A673 (cell line): ENCODE data around the gene ZNF740. TPM values are rescaled to one million over a fixed set of nuclear protein-coding genes. Genes with fewer than 3 reads are reported as not detected.

Experiments
- BruUV-seq: library from RNA; stranded (reverse); fragments of 400-500 nt; replicated peaks from 2 replicates; lab custom pipeline; 2021; lab: Mats Ljungman, UMichigan
- CTCF ChIA-PET: fragments of 300-600 bp; sonication (Branson Sonifier 250); formaldehyde crosslinking; loops from one replicate; lab custom pipeline; 2022; ENCODE audit warnings: antibody characterized with exemption; lab: Charles Lee
- POLR2A ChIA-PET: fragments of 300-600 bp; sonication (Branson Sonifier 250); formaldehyde crosslinking; loops from one replicate; lab custom pipeline; 2022; ENCODE audit warnings: antibody characterized with exemption; ENCODE audit not compliant: low non-redundant PET; lab: Charles Lee
- DNase-seq: peaks from one replicate; pipeline ENCODE4 v3.0.0-alpha.2; 2015; ENCODE audit warnings: low spot score
- H3K27ac ChIP-seq: fragments of 200-600 bp; sonication (generic); 2 replicates; pipeline ENCODE4 v1.5.1; 2016; ENCODE audit warnings: mixed run types, low read depth, mild to moderate bottlenecking, mixed read lengths, antibody characterized with exemption, low read length; ENCODE audit not compliant: poor library complexity, severe bottlenecking
- H3K27me3 ChIP-seq: fragments of 200-600 bp; sonication (generic); replicated peaks from 2 replicates; pipeline ENCODE4 v1.6.1; 2017; ENCODE audit warnings: mixed run types, low read depth, mild to moderate bottlenecking, mixed read lengths, antibody characterized with exemption, low read length; ENCODE audit not compliant: insufficient read depth, poor library complexity
- H3K36me3 ChIP-seq: fragments of 200-600 bp; sonication (generic); 2 replicates; pipeline ENCODE4 v1.6.1; 2016; ENCODE audit warnings: mixed run types, mild to moderate bottlenecking, mixed read lengths, antibody characterized with exemption, low read length; ENCODE audit not compliant: insufficient read depth, poor library complexity, severe bottlenecking
- H3K4me1 ChIP-seq: fragments of 200-600 bp; sonication (generic); 2 replicates; pipeline ENCODE4 v1.6.1; 2017; ENCODE audit warnings: mixed run types, mild to moderate bottlenecking, mixed read lengths, antibody characterized with exemption, low read length; ENCODE audit not compliant: insufficient read depth, poor library complexity, severe bottlenecking
- H3K4me3 ChIP-seq: fragments of 200-600 bp; sonication (generic); 2 replicates; pipeline ENCODE4 v1.5.1; 2016; ENCODE audit warnings: low read depth, mixed run types, mild to moderate bottlenecking, mixed read lengths, low read length; ENCODE audit not compliant: poor library complexity, severe bottlenecking
- H3K9me3 ChIP-seq: fragments of 200-600 bp; sonication (generic); 2 replicates; pipeline ENCODE4 v1.6.1; 2016; ENCODE audit warnings: mixed run types, low read depth, mild to moderate bottlenecking, mixed read lengths, antibody characterized with exemption, low read length; ENCODE audit not compliant: poor library complexity, severe bottlenecking
- EZH2 ChIP-seq: fragments of 200-600 bp; sonication (generic); IDR thresholded peaks from 2 replicates; pipeline ENCODE4 v1.6.1; 2017; ENCODE audit warnings: borderline replicate concordance, low read depth, mild to moderate bottlenecking, mixed read lengths, antibody characterized with exemption, low read length; ENCODE audit not compliant: poor library complexity, severe bottlenecking
- intact Hi-C: fragments of 100-400 bp; cut with micrococcal nuclease; formaldehyde crosslinking; loops from one replicate; pipeline ENCODE4 v1.10.0; 2022; ENCODE audit not compliant: unreplicated experiment
- total RNA-seq: library from RNA; stranded (reverse); gene quantifications from 2 replicates; pipeline ENCODE4 v1.2.3, GENCODE V29; 2021
- TF ChIP-seq, protein P1 (sequence below): fragments of 300-800, 200-600 bp; sonication (generic); conservative IDR thresholded peaks from 2 replicates; pipeline ENCODE4 v1.5.1; 2017; ENCODE audit warnings: low read depth, mild to moderate bottlenecking, antibody characterized with exemption, low read length, moderate library complexity, mixed read lengths

The ZNF740 gene
- total RNA-seq, 1 experiment from 2014 or later, result 48.6 TPM

- CTCF ChIA-PET, result no interaction called here
- Histone ChIP-seq H3K4me3 (no peak overlapping the region), H3K4me1 (peaks cover 25% of the 10 kb centered on the region), H3K9me3 (no peaks in the 10 kb centered on the region), H3K36me3 (no peaks in the 10 kb centered on the region), H3K27me3 (no peaks in the 10 kb centered on the region), H3K27ac (no peak overlapping the region)
- TF ChIP-seq, protein P1, sequence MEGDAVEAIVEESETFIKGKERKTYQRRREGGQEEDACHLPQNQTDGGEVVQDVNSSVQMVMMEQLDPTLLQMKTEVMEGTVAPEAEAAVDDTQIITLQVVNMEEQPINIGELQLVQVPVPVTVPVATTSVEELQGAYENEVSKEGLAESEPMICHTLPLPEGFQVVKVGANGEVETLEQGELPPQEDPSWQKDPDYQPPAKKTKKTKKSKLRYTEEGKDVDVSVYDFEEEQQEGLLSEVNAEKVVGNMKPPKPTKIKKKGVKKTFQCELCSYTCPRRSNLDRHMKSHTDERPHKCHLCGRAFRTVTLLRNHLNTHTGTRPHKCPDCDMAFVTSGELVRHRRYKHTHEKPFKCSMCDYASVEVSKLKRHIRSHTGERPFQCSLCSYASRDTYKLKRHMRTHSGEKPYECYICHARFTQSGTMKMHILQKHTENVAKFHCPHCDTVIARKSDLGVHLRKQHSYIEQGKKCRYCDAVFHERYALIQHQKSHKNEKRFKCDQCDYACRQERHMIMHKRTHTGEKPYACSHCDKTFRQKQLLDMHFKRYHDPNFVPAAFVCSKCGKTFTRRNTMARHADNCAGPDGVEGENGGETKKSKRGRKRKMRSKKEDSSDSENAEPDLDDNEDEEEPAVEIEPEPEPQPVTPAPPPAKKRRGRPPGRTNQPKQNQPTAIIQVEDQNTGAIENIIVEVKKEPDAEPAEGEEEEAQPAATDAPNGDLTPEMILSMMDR, result no peak
- TF ChIP-seq EZH2, result no peak
- intact Hi-C loops, result no loop called here
- no TSS peak for BruUV-seq
- POLR2A ChIA-PET, result interaction anchor here (0.5 to 0.7 kb wide), 4 partner anchors 44 to 274 kb away, joined by 3 read pairs; no protein-coding TSS in a partner anchor
- peak; percentile 57 for DNase-seq
These were observed 53.9 kb downstream of the ZNF740 start for GRCh38 chr12:53234271-53234914.

DNA sequence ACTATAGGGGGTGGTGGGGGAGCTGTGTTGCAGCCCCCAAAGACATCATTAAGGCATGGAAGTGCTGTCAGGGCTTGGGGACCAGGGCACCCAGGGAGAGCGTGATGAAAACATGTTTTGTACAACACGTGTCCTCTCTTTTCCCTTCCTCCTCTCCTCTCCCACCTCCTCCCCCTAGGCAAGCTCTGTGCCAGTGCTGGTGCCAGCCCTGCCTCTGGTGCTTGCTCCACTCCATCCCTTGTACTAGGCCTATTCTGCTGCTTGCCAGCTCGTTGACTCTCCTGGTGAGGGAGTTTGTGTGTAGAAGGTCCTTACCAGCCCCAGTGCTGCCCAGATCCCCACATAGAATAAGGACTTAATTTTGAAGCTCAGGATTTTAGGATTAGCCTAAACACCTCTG lies 54.6 kb downstream of the ZNF740 start:
- H3K4me3 ChIP-seq, result no peak overlapping the region
- no TSS peak for BruUV-seq
- CTCF ChIA-PET, result interaction anchor here (0.5 kb wide), 1 partner anchor 182 kb away, joined by 6 read pairs; no protein-coding TSS in a partner anchor
- TF ChIP-seq, protein P1, result no peak
- TF ChIP-seq EZH2, result no peak
- no peak overlapping the region for H3K27ac ChIP-seq
- no peaks in the 10 kb centered on the region for H3K9me3 ChIP-seq
- no peak for DNase-seq
- H3K36me3 ChIP-seq, result no peaks in the 10 kb centered on the region
- H3K4me1 ChIP-seq, result peaks cover 25% of the 10 kb centered on the region
- no peaks in the 10 kb centered on the region for H3K27me3 ChIP-seq
- POLR2A ChIA-PET, result no interaction called here
- intact Hi-C loops, result no loop called here

- ChIA-PET CTCF (interaction anchor here (0.5 kb wide), 1 partner anchor 183 kb away, joined by 6 read pairs; no protein-coding TSS in a partner anchor), POLR2A (no interaction called here)
- Histone ChIP-seq H3K4me3 (no peak overlapping the region), H3K9me3 (no peaks in the 10 kb centered on the region), H3K4me1 (peaks cover 25% of the 10 kb centered on the region), H3K27ac (no peak overlapping the region), H3K27me3 (no peaks in the 10 kb centered on the region), H3K36me3 (no peaks in the 10 kb centered on the region)
- no peak for DNase-seq
- TF ChIP-seq, protein P1, result no peak
- TF ChIP-seq EZH2, result no peak
- intact Hi-C loops, result no loop called here
- no TSS peak for BruUV-seq
These were observed 55.4 kb downstream of the ZNF740 start for GRCh38 chr12:53235742-53236442.
